Activated CD4-positive, alpha-beta T cell treated with anti-CD3 and anti-CD28 coated beads, Interleukin-2, amount 50 U/mL, for 16 hours (primary cell): ENCODE data around the gene SBNO2.
"Not testable (repeated sequence)": the region's sequence is repeated elsewhere in the genome, so short reads cannot be mapped to it uniquely, and the experiment has no call there.

Source experiments
- DNase-seq: peaks from one replicate; pipeline ENCODE4 v3.0.0-alpha.2; 2020

Gene SBNO2

DNA sequence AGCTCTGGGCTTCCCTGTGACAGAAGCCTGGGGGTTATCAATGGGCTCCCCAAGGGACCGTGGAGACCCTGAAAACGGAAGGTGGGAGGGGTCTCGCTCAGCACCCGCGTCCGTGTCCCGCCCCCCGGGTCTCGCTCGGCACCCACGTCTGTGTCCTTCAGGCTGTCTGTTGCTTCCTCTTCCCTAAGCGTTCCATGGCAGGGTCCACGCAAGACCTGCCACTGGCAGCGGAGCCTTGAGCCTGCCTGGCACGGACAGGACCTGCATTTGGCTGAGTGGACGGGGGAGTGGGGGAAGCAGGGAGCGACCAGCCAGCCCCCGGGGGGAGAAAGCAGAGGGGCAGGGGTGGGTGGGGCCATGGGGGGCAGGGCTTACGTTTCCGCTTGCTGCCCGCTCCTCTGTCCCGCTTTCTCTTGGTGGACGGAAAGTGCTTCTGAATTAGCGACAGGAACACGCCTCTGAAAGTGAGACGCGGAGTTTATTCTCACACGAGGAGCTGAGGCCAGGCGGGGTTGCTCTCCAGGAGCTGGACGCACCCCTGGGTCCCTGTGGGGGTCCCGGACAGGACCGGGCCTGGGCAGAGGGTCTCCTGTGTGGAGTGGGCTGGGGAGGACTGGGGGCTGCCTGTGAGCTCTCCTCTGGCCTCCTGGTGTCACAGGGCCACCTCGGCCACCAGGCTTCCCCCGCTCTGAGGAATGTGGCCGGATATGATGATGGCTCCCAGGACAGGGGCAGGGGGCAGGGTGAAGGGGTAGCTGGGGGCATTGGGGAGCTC is 58.2 kb downstream of the SBNO2 start:
- no peak for DNase-seq

- not testable (repeated sequence) for DNase-seq
These were observed 59.3 kb downstream of the SBNO2 start for GRCh38 chr19:1114728-1115127.

DNA sequence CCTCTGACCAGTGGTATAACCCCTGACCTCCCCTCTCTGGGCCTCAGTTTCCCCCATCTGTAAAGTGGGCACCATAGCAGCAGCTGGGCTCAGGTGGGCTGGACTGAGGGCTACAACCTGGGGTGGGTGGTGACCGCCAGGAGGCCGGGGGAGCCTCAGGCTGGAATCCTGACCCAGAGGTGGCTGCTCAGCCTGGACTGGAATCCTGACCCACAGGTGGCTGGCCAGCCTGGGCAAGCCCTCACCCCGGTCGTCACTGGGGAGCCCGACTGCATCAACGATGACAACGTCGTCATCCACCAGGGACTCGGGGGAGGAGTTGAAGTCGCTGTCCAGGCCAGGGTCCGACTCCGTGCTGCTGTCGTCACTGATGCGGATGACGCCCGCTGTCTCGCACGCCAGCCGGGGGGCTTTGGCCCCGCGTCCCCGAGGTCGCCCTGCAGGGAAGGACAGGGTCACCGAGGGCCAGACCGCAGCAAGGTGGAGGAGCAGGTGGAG is 60.0 kb downstream of the SBNO2 start:
- DNase-seq = no peak

DNA sequence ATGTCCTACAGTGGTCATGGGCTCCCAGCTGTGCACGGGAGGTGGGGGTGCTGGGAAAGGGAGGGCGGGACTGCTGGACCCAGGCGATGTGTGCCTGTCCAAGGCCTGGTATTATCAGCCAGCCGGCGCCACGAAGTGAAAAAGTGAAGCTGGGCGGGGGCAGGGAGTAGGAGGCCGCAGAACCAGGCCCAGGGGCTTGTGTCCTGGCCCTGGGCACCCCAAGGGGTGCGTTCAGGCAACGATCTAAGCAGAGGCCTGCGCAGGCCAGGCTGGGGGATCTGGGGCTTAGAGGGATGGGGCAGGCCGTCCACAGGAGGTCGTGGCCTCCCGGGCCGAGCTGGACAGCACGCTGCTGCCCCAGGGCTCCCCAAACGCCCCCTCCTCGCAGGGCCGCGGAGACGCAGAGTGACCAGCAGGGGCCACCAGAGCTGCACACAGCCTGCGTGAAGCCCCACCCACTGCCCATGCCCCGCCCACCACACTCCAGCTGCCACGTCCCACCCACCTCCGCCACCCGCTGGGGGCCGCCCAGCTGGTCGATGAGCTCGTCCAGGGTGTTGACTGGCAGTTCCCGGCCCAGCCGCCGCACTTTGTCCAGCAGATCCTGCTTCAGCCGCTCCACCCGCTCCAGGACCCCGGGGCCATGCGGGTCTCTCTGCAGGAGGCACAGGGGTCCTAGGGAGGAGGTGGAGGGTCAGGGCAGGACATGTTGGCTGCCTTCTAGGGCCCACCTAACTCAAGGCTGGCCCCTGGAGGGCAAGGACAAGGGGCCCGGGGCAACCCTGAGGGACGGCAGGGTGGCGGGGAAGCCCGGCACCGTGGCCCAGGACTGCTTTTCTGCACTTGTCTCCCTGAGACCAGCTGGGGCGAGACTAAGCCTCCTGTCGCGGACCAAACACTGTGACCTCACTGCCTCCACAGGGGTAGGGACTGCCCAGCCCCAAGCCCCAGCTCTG is 60.8 kb downstream of the SBNO2 start:
- peak; percentile 85 for DNase-seq

DNA sequence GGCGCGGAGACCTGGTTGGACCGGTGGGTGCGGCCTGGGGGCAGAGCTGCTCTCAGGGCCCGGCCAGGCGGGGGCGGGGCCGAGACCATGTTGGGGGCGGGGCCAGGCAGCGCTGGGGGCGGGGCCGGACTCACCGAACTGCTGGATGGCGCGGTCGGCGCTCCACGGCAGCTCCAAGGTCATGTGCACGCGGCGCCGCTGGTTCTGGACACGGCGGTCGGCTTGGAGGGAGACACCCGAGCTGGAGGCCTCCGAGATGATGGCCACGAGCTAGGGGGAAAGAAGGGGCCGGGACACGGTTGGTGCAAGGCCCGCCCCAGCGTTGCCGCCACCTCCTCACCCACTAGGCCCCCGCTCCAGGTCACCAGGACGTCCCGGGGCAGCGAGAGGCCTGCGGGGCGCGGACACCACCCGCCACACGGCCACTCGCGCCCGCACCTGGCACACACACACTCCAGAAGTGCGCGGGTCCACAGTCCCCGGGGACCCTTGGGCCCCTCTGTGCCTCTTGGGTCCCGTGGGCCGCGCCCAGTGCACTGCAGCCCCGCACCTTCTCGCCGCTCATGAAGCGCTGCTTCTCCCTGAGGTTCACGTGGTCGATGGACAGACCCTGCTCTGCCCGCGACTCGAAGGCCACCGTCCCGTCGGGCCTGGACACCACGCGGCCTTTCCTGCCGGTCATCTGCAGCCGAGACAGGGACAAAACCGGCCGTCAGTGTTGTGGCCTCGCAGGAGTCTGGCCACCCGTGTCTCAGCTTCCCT is 61.6 kb downstream of the SBNO2 start:
- no peak for DNase-seq

DNA sequence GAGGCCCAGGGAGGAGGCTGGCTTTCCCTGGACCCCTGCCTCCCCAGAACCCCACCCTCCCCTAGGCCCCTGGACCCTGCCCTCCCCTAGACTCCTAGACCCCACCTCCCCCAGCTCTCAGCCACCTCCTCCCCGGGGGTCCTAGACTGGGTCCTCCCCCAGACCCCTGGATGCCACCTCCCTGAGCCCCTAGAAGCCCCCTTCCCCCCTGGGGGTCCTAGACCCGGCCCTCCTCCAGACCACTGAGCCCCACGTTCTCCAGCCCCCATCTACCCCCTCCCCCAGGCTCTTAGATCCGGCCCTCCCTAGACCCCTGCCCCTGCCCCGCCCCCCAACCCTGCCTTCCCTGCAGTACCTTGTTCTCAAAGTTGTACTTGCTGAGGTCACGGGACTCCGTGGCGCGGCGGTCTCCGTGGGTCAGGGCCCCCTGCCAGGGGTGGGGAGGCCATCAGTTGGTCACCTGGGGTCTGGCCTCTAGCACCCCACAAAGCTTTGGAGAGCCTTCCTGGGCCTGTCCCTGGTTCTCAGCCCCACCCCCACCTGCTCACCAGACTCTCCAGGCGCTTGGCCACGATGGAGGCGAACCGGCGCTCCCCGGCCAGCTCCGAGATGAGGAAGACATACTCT is 62.3 kb downstream of the SBNO2 start:
- DNase-seq = no peak

GRCh38 chr19:1110809-1111640 is 63.0 kb downstream of the SBNO2 start:
- no peak for DNase-seq

DNA sequence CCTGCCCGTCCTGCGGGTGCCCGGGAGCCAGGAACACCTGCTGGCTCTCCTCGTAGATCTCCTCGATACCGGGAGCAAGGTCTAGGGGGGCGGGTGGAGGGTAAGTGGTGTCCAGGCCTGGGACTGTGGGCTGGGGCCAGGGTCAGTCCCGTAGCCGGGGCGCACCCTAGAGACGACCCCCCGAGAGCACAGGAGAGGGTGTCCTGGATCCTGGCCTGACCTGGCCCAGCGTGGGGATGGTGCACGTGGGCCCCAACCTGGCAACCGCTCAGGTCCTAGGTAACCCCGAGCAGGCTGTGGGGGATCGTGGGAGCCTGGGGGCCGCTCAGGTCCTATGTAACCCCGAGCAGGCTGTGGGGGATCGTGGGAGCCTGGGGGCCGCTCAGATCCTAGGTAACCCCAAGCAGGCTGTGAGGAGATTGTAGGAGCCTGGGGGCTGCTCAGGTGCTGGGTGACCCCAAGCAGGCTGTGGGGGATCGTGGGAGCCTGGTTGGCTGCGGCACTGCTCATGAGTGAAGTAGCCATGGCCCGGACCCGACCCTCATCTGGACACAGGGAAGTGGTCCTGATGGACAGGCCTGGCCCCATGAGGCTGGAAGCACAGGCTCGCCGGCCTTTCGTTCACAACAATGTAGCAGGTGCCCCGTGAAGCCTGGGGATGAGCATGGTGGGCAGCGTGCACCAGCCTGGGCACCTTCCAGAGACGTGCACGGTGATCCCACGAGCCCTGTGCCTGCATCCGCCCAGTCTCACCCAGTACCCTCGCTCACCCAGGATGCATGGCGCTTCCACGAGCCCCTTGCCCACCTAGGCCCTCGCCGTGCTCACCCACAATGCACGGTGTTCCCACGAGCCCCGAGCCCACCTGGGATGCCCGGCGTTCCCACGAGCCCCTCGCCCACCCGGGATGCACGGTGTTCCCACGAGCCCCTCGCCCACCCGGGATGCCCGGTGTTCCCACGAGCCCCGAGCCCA is 64.1 kb downstream of the SBNO2 start:
- no peak for DNase-seq

GRCh38 chr19:1109032-1109551 is 65.0 kb downstream of the SBNO2 start:
- DNase-seq = no peak

DNA sequence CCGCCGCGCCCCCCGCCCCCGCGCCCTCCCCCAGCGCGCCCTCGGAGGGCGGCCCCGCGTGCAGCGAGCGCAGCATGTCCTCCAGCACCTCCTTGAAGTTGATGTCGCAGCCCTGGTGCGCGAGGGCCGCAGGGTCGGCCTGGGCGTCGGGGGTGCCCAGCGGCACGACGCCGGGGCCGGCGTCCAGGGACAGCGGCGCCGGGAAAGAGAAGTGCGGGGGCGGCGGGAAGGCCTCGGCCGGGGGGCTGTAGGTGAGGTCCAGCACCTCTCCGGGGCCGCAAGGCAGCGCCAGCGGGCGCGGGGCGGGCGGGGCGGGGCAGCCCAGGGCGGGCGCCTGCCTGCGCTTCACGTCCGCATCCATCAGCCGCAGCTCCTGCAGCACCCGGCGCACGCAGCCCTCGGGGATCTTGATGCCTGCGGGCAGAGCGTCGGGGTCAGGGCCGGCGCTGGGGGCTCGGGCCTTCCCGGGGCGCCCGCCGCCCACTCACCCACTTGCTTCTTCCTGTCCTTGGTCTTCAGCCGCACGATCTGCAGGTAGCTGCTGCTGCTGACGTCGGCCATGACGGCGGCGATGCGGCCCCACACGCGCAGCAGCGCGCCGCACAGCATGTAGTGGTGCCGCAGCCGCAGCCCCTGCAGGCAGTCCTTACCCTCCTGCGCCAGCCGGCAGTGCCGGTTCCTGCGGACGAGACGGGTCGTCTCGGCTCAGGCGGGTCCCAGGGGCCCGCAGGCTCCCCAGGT is 65.6 kb downstream of the SBNO2 start:
- no peak for DNase-seq

DNA sequence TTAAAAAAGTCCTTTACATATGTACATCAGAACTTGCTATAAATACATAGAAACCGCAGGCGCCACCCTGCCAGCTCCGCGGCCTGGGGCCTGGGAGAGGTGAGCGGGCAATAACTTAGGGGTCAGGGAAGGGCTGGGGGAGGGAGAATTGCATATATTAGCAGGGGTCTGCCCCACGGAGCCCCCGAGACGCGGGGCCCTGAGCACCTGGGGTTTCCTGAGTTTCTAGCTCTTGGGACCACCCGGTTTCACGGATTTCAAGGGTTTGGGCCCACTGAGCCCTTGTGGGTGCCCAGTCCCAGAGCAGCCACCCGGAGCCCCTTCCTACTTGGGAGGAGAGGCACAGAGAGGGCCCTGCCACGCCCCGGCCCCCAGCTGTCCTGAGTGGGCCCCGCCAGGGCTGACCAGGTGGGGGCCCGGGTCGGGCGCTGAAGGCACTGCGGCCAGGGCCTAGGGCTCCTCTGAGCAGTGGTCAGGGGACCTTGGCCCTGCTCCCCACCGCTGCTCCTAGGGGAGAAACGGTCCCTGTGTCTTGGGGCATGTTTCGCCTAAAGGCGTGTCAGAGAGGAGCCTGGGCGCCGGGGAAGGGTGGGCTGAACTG is 66.3 kb downstream of the SBNO2 start:
- DNase-seq = no peak

- no peak for DNase-seq
These were observed 67.0 kb downstream of the SBNO2 start for GRCh38 chr19:1106841-1107660.

DNA sequence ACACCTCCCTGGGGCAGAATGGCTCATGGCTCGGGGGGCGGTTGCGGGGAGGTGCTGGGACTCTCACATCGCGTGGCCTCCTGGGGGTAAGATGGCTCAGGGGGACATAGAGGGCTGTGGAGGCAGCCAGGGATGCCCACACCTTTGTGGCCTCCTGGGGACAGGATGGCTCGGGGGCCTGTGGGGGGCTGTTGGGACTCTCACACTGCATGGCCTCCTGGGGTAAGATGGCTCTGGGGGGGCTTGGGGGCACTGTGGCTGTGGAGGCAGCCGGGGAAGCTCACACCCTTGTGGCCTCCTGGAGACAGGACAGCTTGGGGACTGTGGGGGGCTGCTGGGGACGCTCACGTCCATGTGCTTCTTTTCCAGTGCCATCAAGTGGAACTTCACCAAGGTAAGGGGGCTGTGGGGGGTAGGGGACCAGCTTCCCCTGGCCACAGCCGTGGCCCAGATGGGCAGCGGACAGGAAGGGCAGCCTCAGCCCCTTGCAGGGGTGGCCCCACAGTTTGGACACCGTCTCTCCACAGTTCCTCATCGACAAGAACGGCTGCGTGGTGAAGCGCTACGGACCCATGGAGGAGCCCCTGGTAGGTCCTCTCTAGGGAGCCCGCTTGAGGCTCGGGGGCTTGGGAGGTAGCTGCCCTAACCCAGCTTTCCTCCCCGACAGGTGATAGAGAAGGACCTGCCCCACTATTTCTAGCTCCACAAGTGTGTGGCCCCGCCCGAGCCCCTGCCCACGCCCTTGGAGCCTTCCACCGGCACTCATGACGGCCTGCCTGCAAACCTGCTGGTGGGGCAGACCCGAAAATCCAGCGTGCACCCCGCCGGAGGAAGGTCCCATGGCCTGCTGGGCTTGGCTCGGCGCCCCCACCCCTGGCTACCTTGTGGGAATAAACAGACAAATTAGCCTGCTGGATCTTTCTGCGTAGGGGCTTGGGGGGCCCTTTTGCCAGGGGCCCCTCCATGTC is 67.9 kb downstream of the SBNO2 start:
- DNase-seq = no peak

DNA sequence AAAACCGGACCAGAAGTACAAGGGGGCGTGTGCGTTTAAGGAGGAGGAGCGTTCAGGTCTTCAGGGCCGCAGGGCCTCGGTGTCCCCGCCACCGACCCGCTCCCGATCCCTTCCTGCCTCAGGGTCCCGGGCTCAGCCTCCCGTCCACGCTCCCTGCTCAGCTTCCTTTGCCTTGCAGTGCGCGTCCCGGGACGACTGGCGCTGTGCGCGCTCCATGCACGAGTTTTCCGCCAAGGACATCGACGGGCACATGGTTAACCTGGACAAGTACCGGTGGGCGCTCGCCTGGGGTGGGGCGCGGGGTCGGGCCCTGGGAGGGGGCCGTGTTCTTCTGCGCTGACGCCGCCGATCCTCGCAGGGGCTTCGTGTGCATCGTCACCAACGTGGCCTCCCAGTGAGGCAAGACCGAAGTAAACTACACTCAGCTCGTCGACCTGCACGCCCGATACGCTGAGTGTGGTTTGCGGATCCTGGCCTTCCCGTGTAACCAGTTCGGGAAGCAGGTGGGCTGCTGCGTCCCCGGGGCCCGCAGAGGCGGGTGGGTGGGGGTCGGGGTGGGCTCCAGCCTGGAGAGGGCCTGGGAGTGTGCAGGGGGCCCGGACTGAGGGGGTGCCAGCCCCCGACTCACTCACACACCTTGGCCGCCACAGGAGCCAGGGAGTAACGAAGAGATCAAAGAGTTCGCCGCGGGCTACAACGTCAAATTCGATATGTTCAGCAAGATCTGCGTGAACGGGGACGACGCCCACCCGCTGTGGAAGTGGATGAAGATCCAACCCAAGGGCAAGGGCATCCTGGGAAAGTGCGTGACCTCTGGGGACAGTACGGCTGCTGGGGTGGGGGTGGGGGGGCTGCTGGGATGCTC is 68.8 kb downstream of the SBNO2 start:
- no peak for DNase-seq

DNA sequence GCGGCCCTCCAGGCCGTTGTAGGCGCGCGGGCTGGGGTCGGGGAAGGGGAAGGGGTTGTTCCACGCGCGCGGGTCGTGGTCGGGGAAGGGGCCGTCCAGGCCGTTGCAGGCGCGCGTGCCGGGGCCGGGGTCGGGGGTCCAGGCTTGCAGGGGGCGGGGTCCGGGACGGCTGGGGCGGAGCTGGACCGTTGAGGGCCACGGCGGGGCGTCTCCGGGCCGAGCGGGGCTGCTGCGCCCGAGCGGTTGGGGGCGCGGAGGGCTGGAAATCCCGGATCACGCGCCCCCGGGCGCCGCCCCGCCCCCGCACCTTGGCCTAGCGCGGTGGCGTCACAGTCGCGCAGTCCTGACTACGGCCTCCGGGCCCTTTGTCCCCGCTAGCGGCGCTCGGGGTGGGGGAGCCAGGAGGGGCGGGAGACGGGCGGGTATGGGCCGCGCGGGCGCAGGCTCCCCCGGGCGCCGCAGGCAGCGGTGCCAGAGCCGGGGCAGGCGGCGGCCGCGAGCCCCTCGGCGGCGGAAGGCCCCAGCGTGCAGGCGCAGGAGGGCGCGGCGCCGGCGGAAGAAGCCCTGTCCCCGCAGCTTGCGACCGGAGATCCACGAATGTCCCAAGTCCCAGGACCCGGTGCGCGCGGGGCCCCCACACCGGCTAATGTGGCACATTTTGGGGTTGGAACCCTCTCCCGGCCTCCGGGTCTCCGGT is 69.6 kb downstream of the SBNO2 start:
- DNase-seq = peak; percentile 63
